NCI-H226 (cell line): ENCODE results near the gene KDM6A.
A peak's percentile ranks its signal among the peaks of the same experiment; 100 is the strongest.
"Not testable (repeated sequence)": the region's sequence is repeated elsewhere in the genome, so short reads cannot be mapped to it uniquely, and the experiment has no call there.

Source experiments
- DNase-seq: peaks from one replicate; pipeline ENCODE4 v3.0.0-alpha.2; 2015

The KDM6A gene

GRCh38 chrX:44890247-44890646, 17.3 kb downstream of the KDM6A start:
- DNase-seq: no peak

GRCh38 chrX:44890687-44891086, 17.7 kb downstream of the KDM6A start:
- not testable (repeated sequence) for DNase-seq

GRCh38 chrX:44891642-44892041, 18.7 kb downstream of the KDM6A start:
- DNase-seq: no peak

GRCh38 chrX:44896876-44897186, 23.8 kb downstream of the KDM6A start:
- DNase-seq: no peak

- DNase-seq: no peak
Measured at GRCh38 chrX:44897539-44897938, 24.6 kb downstream of the KDM6A start.

GRCh38 chrX:44898411-44899221, 25.6 kb downstream of the KDM6A start:
- peak; percentile 33 for DNase-seq

GRCh38 chrX:44899946-44900345, 27.0 kb downstream of the KDM6A start:
- no peak for DNase-seq

- DNase-seq: peak; percentile 75
Measured at GRCh38 chrX:44903107-44903506, 30.1 kb downstream of the KDM6A start.

GRCh38 chrX:44903830-44904530, 31.0 kb downstream of the KDM6A start:
- no peak for DNase-seq

- DNase-seq: no peak
Measured at GRCh38 chrX:44904542-44905115, 31.6 kb downstream of the KDM6A start.

- DNase-seq: no peak
Measured at GRCh38 chrX:44906041-44906440, 33.1 kb downstream of the KDM6A start.

- DNase-seq: no peak
Measured at GRCh38 chrX:44906542-44906941, 33.6 kb downstream of the KDM6A start.

- peak; percentile 24 for DNase-seq
Measured at GRCh38 chrX:44908153-44908552, 35.2 kb downstream of the KDM6A start.

GRCh38 chrX:44908827-44909226, 35.8 kb downstream of the KDM6A start:
- no peak for DNase-seq

- not testable (repeated sequence) for DNase-seq
Measured at GRCh38 chrX:44910508-44910907, 37.5 kb downstream of the KDM6A start.

GRCh38 chrX:44911074-44911600, 38.1 kb downstream of the KDM6A start:
- not testable (repeated sequence) for DNase-seq

GRCh38 chrX:44913656-44914531, 40.9 kb downstream of the KDM6A start:
- no peak for DNase-seq

- DNase-seq: peak; percentile 14
Measured at GRCh38 chrX:44914532-44915198, 41.7 kb downstream of the KDM6A start.

- peak; percentile 45 for DNase-seq
Measured at GRCh38 chrX:44915361-44915868, 42.4 kb downstream of the KDM6A start.

- no peak for DNase-seq
Measured at GRCh38 chrX:44918722-44919121, 45.7 kb downstream of the KDM6A start.

- DNase-seq: no peak
Measured at GRCh38 chrX:44922980-44923379, 50.0 kb downstream of the KDM6A start.

GRCh38 chrX:44927398-44927797, 54.4 kb downstream of the KDM6A start:
- DNase-seq: no peak
